Smooth muscle cell (in vitro differentiated cells): ENCODE data around the gene DSCAML1. TPM values are rescaled to one million over a fixed set of nuclear protein-coding genes. Genes with fewer than 3 reads are reported as not detected.

Experiments used
- DNase-seq: peaks from one replicate; lab custom pipeline; 2025; ENCODE audit not compliant: unreplicated experiment; lab: John Stamatoyannopoulos, UW
- H2AFZ ChIP-seq: fragments of 200-600 bp; sonication (generic); 2 replicates; pipeline ENCODE4 v1.6.0; 2016; ENCODE audit warnings: antibody characterized with exemption, low read depth, mild to moderate bottlenecking
- H3F3A ChIP-seq: fragments of 200-600 bp; sonication (generic); 2 replicates; pipeline ENCODE4 v1.6.0; 2017; ENCODE audit warnings: antibody characterized with exemption, low read depth
- H3K27ac ChIP-seq: fragments of 200-600 bp; sonication (generic); 2 replicates; pipeline ENCODE4 v1.5.1; 2016; ENCODE audit warnings: low read depth, mild to moderate bottlenecking
- H3K27me3 ChIP-seq: fragments of 200-600 bp; sonication (generic); 2 replicates; pipeline ENCODE4 v1.6.1; 2016; ENCODE audit warnings: low read depth, mild to moderate bottlenecking
- H3K36me3 ChIP-seq: fragments of 200-600 bp; sonication (generic); 2 replicates; pipeline ENCODE4 v1.5.1; 2016; ENCODE audit warnings: low read depth
- H3K4me1 ChIP-seq: fragments of 200-600 bp; sonication (generic); 2 replicates; pipeline ENCODE4 v1.5.1; 2016; ENCODE audit warnings: low read depth
- H3K4me2 ChIP-seq: fragments of 200-600 bp; sonication (generic); 2 replicates; pipeline ENCODE4 v1.6.0; 2016; ENCODE audit warnings: mild to moderate bottlenecking
- H3K4me3 ChIP-seq: fragments of 200-600 bp; sonication (generic); 2 replicates; pipeline ENCODE4 v1.5.1; 2016; ENCODE audit warnings: mild to moderate bottlenecking
- H3K79me2 ChIP-seq: fragments of 200-600 bp; sonication (generic); 2 replicates; pipeline ENCODE4 v1.6.0; 2016; ENCODE audit warnings: low read depth, mild to moderate bottlenecking
- H3K9ac ChIP-seq: fragments of 200-600 bp; sonication (generic); 2 replicates; pipeline ENCODE4 v1.6.0; 2016; ENCODE audit warnings: low read depth
- H3K9me3 ChIP-seq: fragments of 200-600 bp; sonication (generic); replicated peaks from 2 replicates; pipeline ENCODE4 v1.5.1; 2016; ENCODE audit warnings: low read depth
- H4K20me1 ChIP-seq: fragments of 200-600 bp; sonication (generic); 2 replicates; pipeline ENCODE4 v1.6.0; 2016; ENCODE audit warnings: low read depth
- CTCF ChIP-seq: fragments of 200-600 bp; sonication (generic); IDR thresholded peaks from 2 replicates; pipeline ENCODE4 v1.5.1; 2017; ENCODE audit warnings: borderline replicate concordance, mild to moderate bottlenecking, antibody characterized with exemption; ENCODE audit not compliant: insufficient read depth, poor library complexity, severe bottlenecking
- WGBS: methylation state at CpG from one replicate; pipeline ENCODE4 v1.1.7; 2016; ENCODE audit warnings: low lambda C conversion rate; 5-methylcytosine and 5-hydroxymethylcytosine counted together
- polyA plus RNA-seq: library from polyadenylated mRNA; unstranded; fragments of >200 nt; fragmentation: Nextera tagmentation; extraction: Ambion mirVana; gene quantifications from 2 replicates; pipeline ENCODE4 v1.2.1, GENCODE V29; 2016
- total RNA-seq: library from RNA; depleted of rRNA; stranded (reverse); fragments of >200 nt; gene quantifications from 2 replicates; pipeline ENCODE4 v1.2.3, GENCODE V29; 2014

Gene DSCAML1
- total and polyA plus RNA-seq, 2 experiments from 2014 or later = 0.22 TPM; not detected in 1

- H3K79me2 ChIP-seq = no peaks in the 10 kb centered on the region
- H3K27ac ChIP-seq = no peak overlapping the region
- no peak overlapping the region for H3K9ac ChIP-seq
- no peaks in the 10 kb centered on the region for H3K9me3 ChIP-seq
- peaks cover 3% of the 10 kb centered on the region for H3K27me3 ChIP-seq
- H2AFZ ChIP-seq = no peak overlapping the region
- no peaks in the 10 kb centered on the region for H3K4me1 ChIP-seq
- DNase-seq = no peak
- no peaks in the 10 kb centered on the region for H3K36me3 ChIP-seq
- no peaks in the 10 kb centered on the region for H3F3A ChIP-seq
- no peaks in the 10 kb centered on the region for H4K20me1 ChIP-seq
- over 99% methylated on average over 6 of the region's 6 CpGs for WGBS
- no peak for TF ChIP-seq CTCF
- H3K4me3 ChIP-seq = no peak overlapping the region
- no peak overlapping the region for H3K4me2 ChIP-seq
Observed at GRCh38 chr11:117414724-117415123, 382.3 kb downstream of the DSCAML1 start.

GRCh38 chr11:117413616-117414015, 383.4 kb downstream of the DSCAML1 start:
- WGBS = 94% methylated on average over 7 of the region's 7 CpGs
- no peak overlapping the region for H3K4me3 ChIP-seq
- H3K79me2 ChIP-seq = no peaks in the 10 kb centered on the region
- no peaks in the 10 kb centered on the region for H3F3A ChIP-seq
- no peaks in the 10 kb centered on the region for H3K36me3 ChIP-seq
- no peaks in the 10 kb centered on the region for H4K20me1 ChIP-seq
- no peak overlapping the region for H3K27ac ChIP-seq
- no peaks in the 10 kb centered on the region for H3K9me3 ChIP-seq
- no peak for TF ChIP-seq CTCF
- H2AFZ ChIP-seq = no peak overlapping the region
- no peaks in the 10 kb centered on the region for H3K4me1 ChIP-seq
- H3K9ac ChIP-seq = no peak overlapping the region
- no peak for DNase-seq
- peaks cover 3% of the 10 kb centered on the region for H3K27me3 ChIP-seq
- H3K4me2 ChIP-seq = no peak overlapping the region

- no peaks in the 10 kb centered on the region for H3K9me3 ChIP-seq
- no peaks in the 10 kb centered on the region for H3K79me2 ChIP-seq
- no peak overlapping the region for H3K27ac ChIP-seq
- H3K36me3 ChIP-seq = no peaks in the 10 kb centered on the region
- H3K27me3 ChIP-seq = peaks cover 3% of the 10 kb centered on the region
- no peak overlapping the region for H2AFZ ChIP-seq
- H3K4me2 ChIP-seq = no peak overlapping the region
- no peak for DNase-seq
- no peaks in the 10 kb centered on the region for H3F3A ChIP-seq
- WGBS = over 99% methylated on average over 8 of the region's 8 CpGs
- H3K9ac ChIP-seq = no peak overlapping the region
- no peak for TF ChIP-seq CTCF
- no peaks in the 10 kb centered on the region for H3K4me1 ChIP-seq
- H4K20me1 ChIP-seq = no peaks in the 10 kb centered on the region
- H3K4me3 ChIP-seq = no peak overlapping the region
Observed at GRCh38 chr11:117412653-117413275, 384.3 kb downstream of the DSCAML1 start.

DNA sequence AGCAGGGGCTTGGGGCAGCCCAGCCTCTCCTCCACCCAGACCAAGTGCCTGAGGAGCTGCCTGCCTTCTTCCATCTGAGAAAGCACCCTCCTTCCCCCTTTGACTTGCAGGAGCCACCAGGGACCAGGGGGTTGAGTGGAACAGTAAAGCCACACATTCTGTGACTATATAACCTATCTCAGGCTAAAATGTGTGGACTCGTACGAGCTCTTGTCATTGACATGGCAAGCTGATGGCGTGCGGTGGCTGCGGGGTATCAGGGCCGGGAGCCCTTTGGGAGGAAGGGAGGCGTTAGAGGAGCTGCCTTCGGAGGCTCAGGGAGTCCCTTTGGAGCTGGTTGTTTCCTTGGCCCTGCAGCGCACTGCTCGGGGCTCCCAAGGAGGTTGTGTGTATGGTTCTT, 384.8 kb downstream of the DSCAML1 start:
- Histone ChIP-seq H3K9ac (no peak overlapping the region), H3K79me2 (no peaks in the 10 kb centered on the region), H4K20me1 (no peaks in the 10 kb centered on the region), H3K27me3 (peaks cover 3% of the 10 kb centered on the region), H3K4me3 (no peak overlapping the region), H3K27ac (no peak overlapping the region), H3K4me1 (no peaks in the 10 kb centered on the region), H3K4me2 (no peak overlapping the region), H3K9me3 (no peaks in the 10 kb centered on the region), H3F3A (no peaks in the 10 kb centered on the region), H2AFZ (no peak overlapping the region), H3K36me3 (no peaks in the 10 kb centered on the region)
- DNase-seq = no peak
- 96% methylated on average over 10 of the region's 10 CpGs for WGBS
- TF ChIP-seq CTCF = no peak
